Astrocyte (in vitro differentiated cells and primary cell): Measurements from ENCODE around the gene SLC9A9.

Source experiments
- CTCF ChIP-seq: IDR thresholded peaks from 2 replicates; pipeline ENCODE4 v1.5.1; 2011; ENCODE audit warnings: low read depth, mild to moderate bottlenecking, inconsistent platforms, low read length, moderate library complexity; ENCODE audit not compliant: insufficient read depth
- EZH2 ChIP-seq: IDR thresholded peaks from 2 replicates; pipeline ENCODE4 v1.6.1; 2012; ENCODE audit warnings: mild to moderate bottlenecking, low read length, inconsistent platforms; ENCODE audit not compliant: insufficient read depth

GRCh38 chr3:143654906-143655305 is 193.4 kb downstream of the SLC9A9 start:
- TF ChIP-seq CTCF (no peak), EZH2 (no peak)
